Tibial artery (tissue), 4 donors: Measurements from ENCODE around the gene LILRA6.
"Not testable (repeated sequence)": the region's sequence is repeated elsewhere in the genome, so short reads cannot be mapped to it uniquely, and the experiment has no call there.

Experiments
- DNase-seq, 2 donors: peaks; one replicate each; pipeline ENCODE4 v3.0.0-alpha.2; 2019
- H3K27ac ChIP-seq, 2 donors: fragments of 200-600 bp; sonication (generic) in 1 of 2; 1 replicate in 1 of 2; 2 replicates in 1 of 2; pipeline ENCODE4 v1.5.1; 2018 to 2019; ENCODE audit warnings: mild to moderate bottlenecking in 1 of 2
- H3K27me3 ChIP-seq, 2 donors: fragments of 200-600 bp; sonication (generic) in 1 of 2; one replicate each; pipeline versions ENCODE4 v1.5.1 to v1.6.0; 2016 to 2019
- H3K36me3 ChIP-seq, 3 donors: fragments of 200-600 bp; sonication (generic) in 2 of 3; one replicate each; pipeline ENCODE4 v1.5.1; 2016 to 2019; ENCODE audit warnings: mild to moderate bottlenecking in 2 of 3
- H3K4me1 ChIP-seq, 4 donors: fragments of 200-600 bp; sonication (generic) in 2 of 4; 1 replicate in 3 of 4; 2 replicates in 1 of 4; pipeline ENCODE4 v1.5.1; 2016 to 2019
- H3K4me3 ChIP-seq, 2 donors: fragments of 200-600 bp; sonication (generic) in 1 of 2; 1 replicate in 1 of 2; 2 replicates in 1 of 2; pipeline ENCODE4 v1.5.1; 2018 to 2019; ENCODE audit warnings: mild to moderate bottlenecking in 2 of 2
- H3K9me3 ChIP-seq, 3 donors: fragments of 200-600 bp; sonication (generic) in 1 of 3; one replicate each; pipeline ENCODE4 v1.5.1; 2016 to 2019
- CTCF ChIP-seq, 2 experiments: fragments of 200-600 bp in 1 of 2; fragments of 450-650 bp in 1 of 2; IDR thresholded peaks; one replicate each; pipeline ENCODE4 v1.5.1; 2017 to 2019; ENCODE audit warnings: antibody characterized with exemption in 2 of 2, mild to moderate bottlenecking in 1 of 2, moderate library complexity in 1 of 2
- intact Hi-C: fragments of 100-400 bp; cut with DNase I; formaldehyde crosslinking; loops from one replicate; pipeline ENCODE4 v1.15.0; 2023; ENCODE audit warnings: low total_unique reads

The LILRA6 gene

GRCh38 chr19:54222474-54223276 is 19.9 kb downstream of the LILRA6 start, which contains the start of gene LILRB3:
Gene LILRB3, minus strand, starts transcription at chr19:54223007. Its CDS starts 31 bp downstream, at chr19:54222976.
- Histone ChIP-seq H3K27me3 (peaks cover 0 to 34% of the 10 kb centered on the region in 2 donors), H3K36me3 (peaks cover 0 to 11% (median 0%) of the 10 kb centered on the region in 3 donors), H3K4me3 (peak within 1 kb of the TSS; percentile 4 to 10)
- H3K27ac ChIP-seq, H3K4me1 ChIP-seq, DNase-seq, intact Hi-C loops, H3K9me3 ChIP-seq: not testable (repeated sequence)

- H3K9me3 ChIP-seq, H3K27ac ChIP-seq, H3K4me3 ChIP-seq, H3K4me1 ChIP-seq, intact Hi-C loops, DNase-seq: not testable (repeated sequence)
- peaks cover 0 to 12% (median 0%) of the 10 kb centered on the region in 3 donors for H3K36me3 ChIP-seq
- H3K27me3 ChIP-seq, result peaks cover 0 to 34% of the 10 kb centered on the region in 2 donors
These were observed 20.6 kb downstream of the LILRA6 start for GRCh38 chr19:54221947-54222346.

- H3K4me1 ChIP-seq, H3K4me3 ChIP-seq, DNase-seq, intact Hi-C loops, H3K27ac ChIP-seq, H3K9me3 ChIP-seq: not testable (repeated sequence)
- Histone ChIP-seq H3K27me3 (peaks cover 0 to 34% of the 10 kb centered on the region in 2 donors), H3K36me3 (peaks cover 0 to 12% (median 0%) of the 10 kb centered on the region in 3 donors)
These were observed 22.9 kb downstream of the LILRA6 start for GRCh38 chr19:54219702-54220101.

- no peak for TF ChIP-seq CTCF (IDR thresholded peaks at IDR 0.05)
- H3K27me3 ChIP-seq, result peaks cover 0 to 34% of the 10 kb centered on the region in 2 donors
- peaks cover 0 to 12% (median 0%) of the 10 kb centered on the region in 3 donors for H3K36me3 ChIP-seq
- no peaks in the 10 kb centered on the region for H3K4me1 ChIP-seq
- DNase-seq, result no peak
- no peak overlapping the region for H3K4me3 ChIP-seq
- no peak overlapping the region for H3K27ac ChIP-seq
- intact Hi-C loops, result no loop called here
- no peaks in the 10 kb centered on the region for H3K9me3 ChIP-seq
These were observed 23.5 kb downstream of the LILRA6 start for GRCh38 chr19:54218960-54219661.

GRCh38 chr19:54218259-54218658 is 24.3 kb downstream of the LILRA6 start:
- no peaks in the 10 kb centered on the region for H3K4me1 ChIP-seq
- H3K36me3 ChIP-seq, result peaks cover 0 to 12% (median 0%) of the 10 kb centered on the region in 3 donors
- no peak overlapping the region for H3K4me3 ChIP-seq
- no peak for DNase-seq
- no peak for TF ChIP-seq CTCF (IDR thresholded peaks at IDR 0.05)
- H3K9me3 ChIP-seq, result no peaks in the 10 kb centered on the region
- no peak overlapping the region for H3K27ac ChIP-seq
- intact Hi-C loops, result no loop called here
- peaks cover 0 to 27% of the 10 kb centered on the region in 2 donors for H3K27me3 ChIP-seq

- peaks cover 0 to 12% (median 0%) of the 10 kb centered on the region in 3 donors for H3K36me3 ChIP-seq
- H3K9me3 ChIP-seq, DNase-seq, intact Hi-C loops, H3K27ac ChIP-seq, H3K4me1 ChIP-seq, H3K4me3 ChIP-seq: not testable (repeated sequence)
- peaks cover 0 to 21% of the 10 kb centered on the region in 2 donors for H3K27me3 ChIP-seq
These were observed 24.9 kb downstream of the LILRA6 start for GRCh38 chr19:54217517-54218247.

GRCh38 chr19:54216869-54217268 is 25.7 kb downstream of the LILRA6 start:
- H3K36me3 ChIP-seq, result peaks cover 0 to 12% (median 0%) of the 10 kb centered on the region in 3 donors
- peaks cover 0 to 14% of the 10 kb centered on the region in 2 donors for H3K27me3 ChIP-seq
- no peak overlapping the region for H3K4me3 ChIP-seq
- H3K9me3 ChIP-seq, result no peaks in the 10 kb centered on the region
- DNase-seq, result no peak
- intact Hi-C loops, result no loop called here
- no peak overlapping the region for H3K27ac ChIP-seq
- no peaks in the 10 kb centered on the region for H3K4me1 ChIP-seq
- TF ChIP-seq CTCF (IDR thresholded peaks at IDR 0.05), result no peak

GRCh38 chr19:54214734-54215133 is 27.9 kb downstream of the LILRA6 start:
- intact Hi-C loops, H3K4me1 ChIP-seq, DNase-seq: not testable (repeated sequence)

GRCh38 chr19:54214217-54214616 is 28.4 kb downstream of the LILRA6 start:
- H3K9me3 ChIP-seq, H3K36me3 ChIP-seq, H3K27ac ChIP-seq, intact Hi-C loops, DNase-seq, H3K27me3 ChIP-seq, H3K4me3 ChIP-seq: not testable (repeated sequence)
- H3K4me1 ChIP-seq, result peaks cover 4 to 12% (median 9%) of the 10 kb centered on the region in 4 donors

More at GRCh38 chr19:54214734-54215133, 27.9 kb downstream of the LILRA6 start:
- H3K27me3 ChIP-seq, H3K27ac ChIP-seq, H3K4me3 ChIP-seq, H3K9me3 ChIP-seq: not testable (repeated sequence)
- peaks cover 0 to 12% (median 0%) of the 10 kb centered on the region in 3 donors for H3K36me3 ChIP-seq
